OCI-LY7 (cell line): ENCODE results near the gene PRKAR2A.

ENCODE experiments used
- CTCF ChIP-seq: fragments of 200-600 bp; sonication (generic); conservative IDR thresholded peaks from 2 replicates; pipeline ENCODE4 v1.5.1; 2014; ENCODE audit warnings: mild to moderate bottlenecking, antibody characterized with exemption, low read length, moderate library complexity, mixed read lengths
- EZH2phosphoT487 ChIP-seq: fragments of 200-600 bp; sonication (generic); IDR thresholded peaks from 2 replicates; pipeline ENCODE4 v1.6.1; 2018; ENCODE audit warnings: low read depth, borderline replicate concordance, mild to moderate bottlenecking, mixed run types, antibody characterized with exemption, low read length, moderate library complexity, mixed read lengths

DNA sequence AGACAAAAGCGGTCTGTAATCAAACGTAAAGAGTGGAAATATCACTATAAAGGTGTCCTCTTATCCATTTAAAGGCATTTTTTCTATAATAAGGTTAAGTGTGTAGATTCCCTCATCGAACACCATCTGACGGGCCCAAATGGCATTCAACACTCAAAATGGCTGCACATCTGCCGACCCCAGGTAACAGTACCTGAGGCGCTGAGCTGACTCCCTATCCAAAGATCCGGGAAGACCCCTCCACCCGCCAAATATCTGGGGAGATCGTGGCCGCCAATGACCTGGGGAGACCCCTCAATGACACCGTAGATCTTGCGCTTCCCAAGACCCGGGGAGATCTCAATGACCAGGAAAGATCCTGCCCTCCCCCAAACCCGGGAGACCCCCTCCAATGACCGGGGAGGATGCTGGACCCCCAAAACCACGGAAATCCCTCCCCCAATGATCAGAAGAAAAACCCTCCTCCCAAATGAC, 131.1 kb downstream of the PRKAR2A start:
- TF ChIP-seq CTCF = no peak
- TF ChIP-seq EZH2phosphoT487 = no peak
